ENCODE data around the gene TRAK1.

The TRAK1 gene

DNA sequence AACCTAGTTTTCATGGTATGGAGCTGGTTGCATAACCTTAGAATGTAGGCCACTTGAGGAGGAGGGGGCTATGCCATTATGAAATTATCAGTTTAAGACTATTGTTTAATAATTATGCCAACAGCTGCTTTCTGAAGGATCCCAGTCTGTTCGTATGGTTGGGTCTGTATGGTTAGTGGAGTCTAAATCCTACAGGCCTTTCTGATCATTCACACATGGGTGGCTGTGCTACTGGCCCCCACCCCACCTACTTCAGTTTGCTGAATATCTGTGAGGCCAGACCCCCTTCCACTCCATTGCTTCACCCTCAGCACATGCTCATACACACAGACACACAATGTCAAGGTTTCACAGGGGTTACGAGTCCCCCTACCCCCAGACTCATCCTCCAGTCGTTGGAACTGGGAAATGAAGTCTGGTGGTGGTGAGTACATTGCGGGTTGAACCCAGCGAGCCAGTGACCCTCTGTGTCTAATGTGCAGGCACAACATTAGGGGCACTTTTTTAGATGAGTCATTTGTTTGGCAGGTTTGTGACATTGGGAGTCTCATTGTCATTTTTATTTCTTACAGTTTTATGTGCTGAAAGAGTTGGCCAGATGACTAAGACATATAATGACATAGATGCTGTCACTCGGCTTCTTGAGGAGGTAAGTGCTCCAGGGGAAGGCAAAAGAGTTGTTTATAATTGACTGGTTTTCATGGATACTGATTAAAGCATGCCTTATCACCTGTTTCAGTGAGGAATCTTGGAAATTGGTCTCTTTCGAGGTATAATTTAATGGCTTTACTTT is 85.3 kb downstream of the TRAK1 start:
- peak; percentile 45 for DNase-seq (ENCODE audit: low spot score)
- FAIRE-seq = no peak

DNA sequence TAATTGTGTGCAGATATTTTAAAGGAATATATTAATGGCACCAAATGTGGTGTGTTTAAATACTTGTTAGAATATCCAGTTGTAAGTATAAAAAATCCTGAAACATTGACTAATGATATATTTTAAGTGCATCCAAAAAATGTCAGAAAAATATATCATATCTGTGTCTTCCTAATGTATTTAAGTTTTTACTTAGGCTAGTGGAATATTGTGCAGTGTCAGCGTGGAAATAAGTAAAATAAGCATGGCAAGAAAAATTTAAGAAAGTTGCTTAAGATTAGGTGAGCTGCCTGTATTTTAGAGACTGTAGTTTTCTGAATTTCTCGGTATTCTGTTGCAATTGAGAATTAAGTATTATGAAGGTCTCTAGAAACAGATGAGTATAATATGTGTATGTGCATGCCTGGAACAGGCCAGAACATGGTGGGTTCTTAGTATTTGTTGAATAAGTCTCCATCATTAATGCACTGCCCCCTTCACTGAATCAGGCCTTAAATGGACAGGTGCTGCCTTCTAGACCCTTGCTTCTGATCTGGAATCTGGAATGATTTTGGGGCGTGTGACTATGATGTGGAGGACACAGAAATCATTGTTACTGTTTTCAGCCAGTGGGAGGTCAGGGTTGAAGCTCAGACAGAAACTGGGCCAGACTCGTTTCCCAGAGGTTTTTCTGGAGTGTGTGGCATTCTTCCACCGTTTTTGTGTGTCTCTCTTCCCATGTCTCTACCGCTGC is 86.1 kb downstream of the TRAK1 start:
- FAIRE-seq (no peak), DNase-seq (ENCODE audit: low spot score) (no peak)

DNA sequence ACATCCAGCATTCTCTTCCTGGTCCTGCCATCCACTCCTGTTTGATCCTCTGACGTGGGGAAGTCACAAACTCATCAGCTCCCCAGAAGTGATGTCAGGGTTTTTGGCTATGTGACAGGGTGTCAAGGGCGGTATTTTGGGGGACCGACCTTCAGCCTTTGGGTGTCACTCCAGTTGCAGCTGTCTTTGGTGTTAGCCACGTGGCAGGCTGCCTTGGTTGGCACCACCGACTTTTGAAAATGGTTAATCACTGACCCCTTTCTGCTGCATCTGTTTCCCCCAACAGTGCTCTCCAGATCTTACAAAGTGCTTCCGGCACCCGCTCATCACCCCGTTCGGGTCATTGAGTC is 86.6 kb downstream of the TRAK1 start:
- no peak for FAIRE-seq
- DNase-seq (ENCODE audit: low spot score) = no peak

DNA sequence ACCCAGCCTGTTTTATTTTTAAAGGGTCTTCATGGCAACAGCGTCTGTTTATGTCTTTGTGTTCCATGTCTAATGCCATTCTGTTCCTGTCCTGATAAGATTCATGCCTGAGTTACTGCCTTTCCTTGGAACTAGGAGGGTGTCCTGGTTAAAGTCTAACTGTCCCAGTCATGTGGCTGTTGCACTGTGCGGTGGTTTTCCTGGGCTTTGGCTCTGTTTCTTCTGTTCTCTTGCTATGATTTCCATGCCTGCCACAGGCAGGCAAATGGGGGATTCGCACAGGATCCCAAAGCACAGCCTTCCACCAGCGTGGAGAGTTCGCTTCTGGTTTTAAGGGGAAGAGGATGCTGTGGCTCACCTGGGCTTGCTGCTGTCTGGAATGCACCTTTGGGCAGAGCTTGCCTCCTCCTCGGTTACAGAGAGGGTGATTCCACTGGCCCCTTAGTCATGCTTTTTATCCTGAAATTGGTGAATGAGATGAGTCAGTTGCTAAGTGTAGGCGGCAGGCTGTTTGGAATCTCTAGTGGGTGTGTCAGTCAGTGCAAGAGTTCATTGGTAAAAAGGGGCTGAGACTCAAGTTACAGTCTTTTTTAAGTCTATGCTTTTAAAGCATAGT is 88.1 kb downstream of the TRAK1 start:
- peak; percentile 81 for DNase-seq (ENCODE audit: low spot score)
- FAIRE-seq = peak; percentile 86

DNA sequence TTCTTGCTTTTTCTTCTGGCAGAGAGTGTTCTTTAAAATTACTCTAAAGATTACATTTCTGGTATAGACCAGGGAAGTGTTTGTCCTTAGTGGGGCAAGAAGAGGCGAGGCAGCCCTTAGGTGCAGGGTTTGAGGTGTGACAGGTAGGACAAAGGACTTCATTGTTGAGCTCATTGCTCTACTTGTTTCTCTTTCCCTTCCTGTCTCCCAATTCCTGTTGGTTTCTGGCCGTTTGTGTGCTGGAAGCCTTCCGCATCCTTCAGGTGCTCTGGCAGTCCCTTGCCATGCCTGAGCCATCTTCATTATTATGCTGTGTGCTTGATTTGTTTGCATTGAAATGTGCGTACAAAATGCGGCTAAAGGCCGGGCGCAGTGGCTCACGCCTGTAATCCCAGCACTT is 89.7 kb downstream of the TRAK1 start:
- DNase-seq (ENCODE audit: low spot score) (no peak), FAIRE-seq (no peak)

DNA sequence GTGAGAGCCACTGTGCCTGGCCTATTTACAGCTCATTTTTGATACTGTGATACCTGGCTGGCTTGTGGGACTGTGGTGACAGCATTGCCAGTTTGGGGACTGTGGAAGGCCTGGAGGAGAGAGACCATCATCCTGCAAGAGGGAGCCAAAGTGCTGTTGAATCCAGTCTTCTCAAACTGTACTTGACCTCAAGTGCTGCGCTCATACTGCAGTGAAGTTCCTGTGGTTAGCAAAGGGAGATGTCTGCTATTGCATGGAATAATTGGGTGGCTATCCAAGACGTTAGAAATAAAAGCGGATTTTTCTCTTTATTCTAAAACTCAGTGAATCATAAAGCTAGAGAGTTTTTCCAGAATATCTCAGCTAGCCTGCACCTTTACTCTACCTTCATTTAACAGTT is 91.4 kb downstream of the TRAK1 start:
- FAIRE-seq (no peak), DNase-seq (ENCODE audit: low spot score) (no peak)

DNA sequence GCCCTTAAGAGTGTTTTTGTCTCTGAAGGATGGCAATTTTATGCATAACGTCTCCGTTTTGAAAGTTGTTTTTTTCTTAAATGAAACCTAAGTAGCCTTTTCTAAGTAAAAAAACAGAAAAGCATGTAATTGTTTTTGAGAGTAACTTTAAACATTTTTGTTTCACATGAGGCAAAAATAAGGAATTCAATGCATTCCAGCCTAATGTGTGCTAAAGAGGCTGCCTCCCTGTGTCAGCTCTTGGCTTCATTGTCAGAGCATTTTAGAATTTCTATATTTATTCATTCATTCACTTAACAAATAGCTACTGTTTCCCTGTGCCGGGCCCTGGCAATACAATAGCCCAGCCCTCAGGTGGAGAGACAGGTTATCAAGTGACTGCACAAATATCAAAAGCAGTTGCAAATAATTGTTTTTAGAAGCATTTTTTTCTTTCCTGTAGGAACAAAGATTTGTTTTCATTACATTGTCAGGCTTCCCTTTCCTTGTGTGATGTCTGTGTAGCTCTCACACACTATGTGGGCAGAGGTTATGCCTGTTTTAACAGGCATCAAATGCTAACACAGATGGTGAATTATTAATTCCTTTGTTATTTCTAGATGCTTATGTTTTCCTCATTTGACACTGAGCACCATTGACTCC is 93.0 kb downstream of the TRAK1 start:
- FAIRE-seq = no peak

DNA sequence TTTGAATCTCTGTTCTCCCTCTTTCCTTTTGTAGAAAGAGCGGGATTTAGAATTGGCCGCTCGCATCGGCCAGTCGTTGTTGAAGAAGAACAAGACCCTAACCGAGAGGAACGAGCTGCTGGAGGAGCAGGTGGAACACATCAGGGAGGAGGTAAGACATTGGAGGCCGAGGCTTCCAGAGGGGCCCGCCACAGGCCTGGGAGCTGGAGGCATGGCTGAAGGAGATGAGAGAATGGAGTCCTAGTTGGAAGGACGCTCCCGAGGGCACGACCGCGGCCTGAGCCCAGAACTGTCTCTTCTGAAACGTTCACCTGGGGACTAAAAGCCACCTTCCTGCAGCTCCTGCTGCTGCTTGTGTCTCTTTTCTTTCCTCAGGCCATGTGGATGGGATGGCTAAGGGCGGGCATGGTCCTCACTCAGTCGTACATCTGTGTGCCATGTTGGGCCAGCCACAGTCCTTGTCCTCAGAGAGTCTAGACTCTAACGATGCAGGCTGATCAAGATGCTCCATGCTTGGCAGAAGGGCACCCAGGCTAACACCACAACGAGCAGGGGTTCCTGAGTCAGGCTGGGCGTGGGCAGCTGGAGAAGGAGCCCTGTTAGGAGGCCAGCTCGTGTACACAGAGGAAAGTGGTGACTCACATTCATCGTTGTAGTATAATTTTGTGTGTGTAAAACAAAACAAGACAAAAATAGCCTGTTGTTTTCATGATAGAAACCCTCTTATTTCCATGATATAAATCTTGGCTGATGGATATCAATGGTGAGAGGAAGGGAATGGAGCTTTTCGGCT is 93.7 kb downstream of the TRAK1 start:
- no peak for DNase-seq (ENCODE audit: low spot score)
- FAIRE-seq = no peak

More for the DNA sequence above, 93.0 kb downstream of the TRAK1 start:
- DNase-seq (ENCODE audit: low spot score) = no peak

DNA sequence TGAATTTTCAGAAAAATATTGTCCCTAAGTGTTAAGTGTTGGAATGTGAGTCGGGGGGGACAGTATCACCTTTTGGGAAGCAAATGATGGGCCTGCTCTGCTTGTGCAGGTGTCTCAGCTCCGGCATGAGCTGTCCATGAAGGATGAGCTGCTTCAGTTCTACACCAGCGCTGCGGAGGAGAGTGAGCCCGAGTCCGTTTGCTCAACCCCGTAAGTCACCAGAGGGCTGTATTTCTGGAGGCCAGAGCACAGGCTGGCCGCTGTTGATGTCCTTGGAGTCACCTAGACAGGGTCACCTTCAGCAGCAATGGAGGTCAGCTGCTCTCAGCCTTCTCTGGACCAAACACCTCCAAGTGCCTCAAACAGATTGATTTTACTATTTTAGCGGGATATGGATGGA is 96.8 kb downstream of the TRAK1 start:
- no peak for FAIRE-seq
- DNase-seq (ENCODE audit: low spot score) = no peak

DNA sequence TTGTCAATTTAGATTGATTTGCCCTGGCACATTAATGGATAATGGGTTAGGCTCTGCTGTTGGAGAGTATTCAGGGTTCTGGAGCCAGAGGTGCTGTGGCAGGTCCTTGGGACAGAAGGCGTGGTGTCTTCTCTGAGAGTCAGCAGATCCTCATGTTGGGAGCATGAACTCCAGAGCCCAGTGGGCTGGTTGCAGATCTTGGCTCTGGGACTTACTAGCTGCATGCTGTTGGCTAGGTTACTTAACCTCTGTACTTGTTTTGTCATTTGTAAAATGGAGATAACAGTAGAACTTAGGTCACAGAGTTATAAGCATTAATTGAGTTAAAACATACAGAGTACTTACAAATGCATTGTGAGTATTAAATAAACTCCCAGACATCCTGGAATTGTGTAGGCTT is 97.2 kb downstream of the TRAK1 start:
- FAIRE-seq (no peak), DNase-seq (ENCODE audit: low spot score) (no peak)

DNA sequence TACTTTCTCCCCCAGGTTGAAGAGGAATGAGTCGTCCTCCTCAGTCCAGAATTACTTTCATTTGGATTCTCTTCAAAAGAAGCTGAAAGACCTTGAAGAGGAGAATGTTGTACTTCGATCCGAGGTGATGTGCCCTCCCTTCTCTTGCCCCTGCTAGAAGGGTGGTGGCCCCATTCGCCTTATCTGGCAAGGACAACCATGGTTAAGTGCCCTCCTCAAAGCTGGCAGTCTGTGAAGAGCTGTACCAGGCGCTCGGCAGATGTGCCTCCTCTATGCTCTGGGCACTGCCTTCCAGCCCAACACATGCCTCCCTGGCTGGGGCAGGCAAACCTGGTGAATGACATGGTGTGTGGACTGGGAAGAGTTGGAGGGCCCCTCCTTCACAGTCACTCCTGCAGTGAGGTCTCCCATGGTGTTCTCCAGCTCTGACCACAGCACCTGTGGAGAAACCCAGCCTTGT is 97.9 kb downstream of the TRAK1 start:
- DNase-seq (ENCODE audit: low spot score) = no peak
- no peak for FAIRE-seq

DNA sequence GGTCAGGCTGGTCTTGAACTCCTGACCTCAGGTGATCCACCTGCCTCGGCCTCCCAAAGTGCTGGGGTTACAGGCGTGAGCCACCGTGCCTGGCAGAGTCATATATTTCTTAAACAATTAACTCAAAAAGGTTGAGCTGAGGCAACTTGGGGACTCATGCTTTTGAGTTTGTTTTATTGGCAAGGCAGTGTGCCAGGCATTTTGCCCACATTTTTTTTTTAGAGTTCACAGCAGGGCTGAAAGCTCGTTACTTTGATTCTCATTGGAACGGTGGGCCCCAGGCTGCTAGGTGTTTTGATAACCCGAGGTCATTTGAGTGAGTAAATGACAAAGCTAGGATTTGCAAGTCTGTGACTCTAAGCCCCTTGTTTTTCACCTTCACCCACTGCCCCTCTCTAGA is 98.6 kb downstream of the TRAK1 start:
- DNase-seq (ENCODE audit: low spot score) = no peak
- no peak for FAIRE-seq

DNA sequence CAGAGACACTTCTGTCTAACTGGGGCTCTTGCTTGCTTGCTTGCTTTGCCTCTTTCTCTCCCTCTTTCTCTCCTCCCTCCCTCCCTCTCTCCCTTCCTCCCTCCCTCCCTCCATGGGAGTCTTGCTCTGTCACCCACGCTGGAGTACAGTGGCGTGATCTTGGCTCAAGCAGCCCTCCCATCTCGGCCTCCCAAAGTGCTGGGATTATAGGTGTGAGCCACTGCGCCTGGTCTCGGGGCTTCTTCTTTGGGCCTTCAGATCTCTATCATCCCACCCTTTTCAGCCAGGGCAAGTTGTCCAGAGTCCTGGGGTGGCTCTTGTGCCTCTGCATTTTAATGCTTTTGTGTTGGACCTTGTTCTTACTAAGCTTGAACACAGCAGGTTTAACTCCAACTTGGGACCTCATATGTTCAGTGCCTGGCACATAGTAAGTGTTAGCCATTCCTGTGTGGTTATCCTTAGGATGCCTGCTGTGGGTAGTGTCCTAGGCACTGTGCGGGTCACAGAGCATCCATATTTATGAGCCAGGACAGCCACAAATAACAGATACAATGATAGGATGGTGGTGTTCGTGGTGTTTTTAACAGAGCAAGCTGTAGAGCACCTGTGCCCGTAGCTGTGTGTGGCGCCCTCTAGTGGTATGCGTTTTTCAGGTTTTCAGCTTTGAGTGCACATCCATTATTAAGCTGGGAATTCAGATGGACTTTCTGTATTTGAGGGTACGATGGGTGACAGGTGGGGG is 99.7 kb downstream of the TRAK1 start:
- DNase-seq (ENCODE audit: low spot score) (peak; percentile 37), FAIRE-seq (no peak)

DNA sequence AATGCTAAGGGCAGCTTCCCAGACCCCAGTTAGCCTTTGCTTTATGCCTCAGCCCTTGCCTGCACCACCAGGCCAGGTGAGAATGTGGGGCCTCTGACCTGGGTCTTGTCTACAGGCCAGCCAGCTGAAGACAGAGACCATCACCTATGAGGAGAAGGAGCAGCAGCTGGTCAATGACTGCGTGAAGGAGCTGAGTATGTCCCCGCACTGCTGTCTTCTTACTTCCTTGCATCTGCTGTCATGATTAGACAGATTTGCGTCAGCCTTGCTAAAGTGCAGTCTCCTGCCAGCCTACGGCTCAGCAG is 100.2 kb downstream of the TRAK1 start:
- no peak for DNase-seq (ENCODE audit: low spot score)
- FAIRE-seq = no peak

DNA sequence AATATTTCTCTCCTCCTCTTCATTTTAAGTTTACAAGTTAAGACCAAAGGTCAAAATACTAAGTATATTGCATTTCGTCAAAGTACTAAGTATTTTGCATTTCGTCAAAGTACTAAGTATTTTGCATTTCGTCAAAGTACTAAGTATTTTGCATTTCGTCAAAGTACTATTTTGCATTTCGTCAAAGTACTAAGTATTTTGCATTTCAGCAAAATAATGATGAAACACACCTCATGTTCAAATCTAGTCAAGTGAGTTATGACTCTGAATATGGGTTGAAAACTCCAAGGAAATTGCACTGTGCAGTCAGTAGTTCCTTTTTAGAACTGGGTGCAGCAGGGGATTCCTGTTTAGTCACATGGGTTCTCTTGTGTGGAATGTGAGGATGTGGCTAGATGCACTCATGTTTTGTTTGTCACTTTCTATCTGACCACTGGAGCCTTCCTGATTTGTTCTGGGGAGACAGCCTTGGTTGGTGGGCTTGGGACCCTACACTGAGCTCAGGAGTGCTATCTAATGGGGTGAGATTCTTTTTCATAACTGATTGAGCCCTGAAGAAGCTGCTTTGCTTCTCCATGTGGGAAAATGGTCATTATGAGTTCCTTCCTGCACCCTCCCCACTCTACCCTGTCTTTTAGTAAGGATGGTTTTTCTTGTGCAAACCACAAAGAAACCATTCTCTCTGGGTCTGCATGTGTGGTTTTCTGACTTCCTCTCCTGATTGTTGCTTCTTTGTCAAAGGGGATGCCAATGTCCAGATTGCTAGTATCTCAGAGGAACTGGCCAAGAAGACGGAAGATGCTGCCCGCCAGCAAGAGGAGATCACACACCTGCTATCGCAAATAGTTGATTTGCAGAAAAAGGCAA is 101.4 kb downstream of the TRAK1 start:
- FAIRE-seq = no peak
- no peak for DNase-seq (ENCODE audit: low spot score)

DNA sequence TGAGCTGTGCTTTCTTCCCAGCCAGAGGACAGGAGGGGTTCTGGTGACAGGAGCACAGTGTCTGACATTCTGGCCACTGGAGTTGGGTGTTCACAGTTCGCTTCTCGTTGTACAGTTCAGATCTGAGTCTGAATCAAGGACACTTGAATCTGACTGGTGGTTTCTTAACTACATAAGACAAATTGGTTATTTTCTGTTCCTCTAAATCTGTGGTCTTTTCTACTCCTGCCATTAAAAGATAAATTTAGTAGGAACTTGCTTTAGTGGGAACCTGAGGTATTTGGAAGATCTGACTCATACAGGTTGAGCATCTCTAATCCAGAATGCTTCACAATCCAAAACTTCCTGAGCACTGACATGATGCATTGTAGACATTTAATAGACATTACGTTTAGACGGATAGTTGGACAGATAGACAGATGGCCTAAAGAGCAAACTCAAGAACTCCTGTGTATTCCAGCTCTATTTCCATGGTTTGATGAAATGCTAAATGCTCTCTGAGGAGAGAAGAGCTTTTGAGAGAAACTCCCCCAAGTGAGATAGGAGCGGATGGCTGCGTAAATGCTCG is 103.9 kb downstream of the TRAK1 start:
- FAIRE-seq (no peak), DNase-seq (ENCODE audit: low spot score) (no peak)

DNA sequence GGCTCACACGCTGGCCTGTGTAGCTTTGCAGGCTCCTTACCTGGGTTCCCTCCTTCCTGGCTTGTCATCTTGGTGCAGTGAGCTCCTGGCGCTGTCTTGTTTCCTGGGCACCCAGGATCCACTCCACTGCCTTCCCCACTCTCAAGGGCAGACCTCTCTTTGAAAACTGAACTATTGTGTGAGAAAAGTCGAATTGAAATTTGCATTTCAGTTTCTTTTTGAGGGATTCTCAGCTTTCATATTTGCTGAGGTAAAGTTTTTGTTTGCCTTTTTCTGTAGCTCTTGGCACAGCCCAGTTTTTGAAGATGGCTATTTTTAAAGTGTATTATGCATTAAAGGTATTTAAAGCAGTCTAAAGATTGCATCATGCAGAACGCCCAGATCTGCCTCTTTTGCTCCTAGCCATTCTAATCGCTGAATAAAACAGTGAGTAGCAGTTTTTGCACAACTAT is 104.7 kb downstream of the TRAK1 start:
- DNase-seq (ENCODE audit: low spot score) (no peak), FAIRE-seq (no peak)

DNA sequence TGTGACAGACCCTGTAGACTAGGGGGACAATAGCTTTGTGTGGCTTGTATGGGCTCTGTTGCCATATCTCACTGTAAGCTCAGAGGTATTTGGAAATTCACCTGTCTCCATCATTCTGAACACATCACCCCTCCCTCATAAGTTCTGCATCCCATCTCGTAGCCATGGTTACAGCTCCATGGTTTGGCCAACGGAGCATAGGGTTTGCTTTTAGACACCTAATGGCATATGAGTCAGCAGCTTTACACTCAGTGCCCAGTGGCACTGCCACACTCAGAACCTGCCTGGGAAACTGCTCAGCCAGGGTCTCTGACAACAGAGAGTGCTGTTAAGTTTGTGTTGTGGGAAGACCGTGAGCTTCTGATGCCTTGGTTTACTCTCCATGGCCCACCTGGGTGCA is 107.6 kb downstream of the TRAK1 start:
- no peak for DNase-seq (ENCODE audit: low spot score)
- FAIRE-seq = no peak

DNA sequence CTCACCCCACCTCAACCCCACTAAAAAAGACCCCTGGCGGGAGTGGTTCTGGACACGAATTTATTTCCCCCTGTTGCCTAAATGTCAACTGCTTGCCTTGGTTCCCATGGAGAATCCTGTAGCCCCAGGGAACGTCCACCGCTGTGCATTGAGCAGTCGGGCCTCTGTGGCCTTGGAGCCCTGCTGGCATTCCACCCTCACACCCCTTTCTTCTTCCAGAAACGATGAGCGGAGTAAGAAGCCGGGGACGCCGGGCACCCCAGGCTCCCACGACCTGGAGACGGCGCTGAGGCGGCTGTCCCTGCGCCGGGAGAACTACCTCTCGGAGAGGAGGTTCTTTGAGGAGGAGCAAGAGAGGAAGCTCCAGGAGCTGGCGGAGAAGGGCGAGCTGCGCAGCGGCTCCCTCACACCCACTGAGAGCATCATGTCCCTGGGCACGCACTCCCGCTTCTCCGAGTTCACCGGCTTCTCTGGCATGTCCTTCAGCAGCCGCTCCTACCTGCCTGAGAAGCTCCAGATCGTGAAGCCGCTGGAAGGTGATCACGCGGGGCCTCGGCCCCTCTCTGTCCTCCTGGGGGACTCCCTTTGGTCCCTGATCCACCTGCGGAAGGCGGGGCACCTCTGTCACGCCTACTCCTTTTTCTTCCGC is 111.2 kb downstream of the TRAK1 start:
- DNase-seq (ENCODE audit: low spot score) (no peak), FAIRE-seq (no peak)
